Colon (tissue), 2 donors: Measurements from ENCODE around the gene ADIPOR2.

Experiments used
- FAIRE-seq: peaks from 2 replicates; lab custom pipeline; 2012; peaks lifted over from hg19 to GRCh38; lab: Jason Lieb, UNC
- donor health status: control.
- donor health status: control.

Gene ADIPOR2

GRCh38 chr12:1776170-1776921, 85.5 kb downstream of the ADIPOR2 start:
- no peak for FAIRE-seq

GRCh38 chr12:1777798-1778197, 86.9 kb downstream of the ADIPOR2 start:
- no peak for FAIRE-seq

GRCh38 chr12:1778911-1779310, 88.0 kb downstream of the ADIPOR2 start:
- FAIRE-seq, result no peak

- no peak for FAIRE-seq
These were observed 88.9 kb downstream of the ADIPOR2 start for GRCh38 chr12:1779783-1780182.

- no peak for FAIRE-seq
These were observed 90.9 kb downstream of the ADIPOR2 start for GRCh38 chr12:1781772-1782171.

GRCh38 chr12:1782215-1782614, 91.3 kb downstream of the ADIPOR2 start:
- FAIRE-seq, result no peak

- FAIRE-seq, result no peak
These were observed 96.8 kb downstream of the ADIPOR2 start for GRCh38 chr12:1787714-1788113.

- FAIRE-seq, result no peak
These were observed 99.6 kb downstream of the ADIPOR2 start for GRCh38 chr12:1790444-1790843.

- FAIRE-seq, result no peak
These were observed 100.4 kb downstream of the ADIPOR2 start for GRCh38 chr12:1791104-1791841.

GRCh38 chr12:1792406-1792805, 101.5 kb downstream of the ADIPOR2 start:
- FAIRE-seq, result no peak

GRCh38 chr12:1793426-1794210, 102.7 kb downstream of the ADIPOR2 start:
- FAIRE-seq, result no peak

GRCh38 chr12:1794440-1795090, 103.7 kb downstream of the ADIPOR2 start:
- no peak for FAIRE-seq

GRCh38 chr12:1795221-1795784, 104.4 kb downstream of the ADIPOR2 start:
- no peak for FAIRE-seq

- no peak for FAIRE-seq
These were observed 105.1 kb downstream of the ADIPOR2 start for GRCh38 chr12:1795785-1796514.

- no peak for FAIRE-seq
These were observed 105.7 kb downstream of the ADIPOR2 start for GRCh38 chr12:1796515-1797010.

GRCh38 chr12:1797011-1797901, 106.4 kb downstream of the ADIPOR2 start:
- FAIRE-seq, result no peak

GRCh38 chr12:1797991-1798640, 107.2 kb downstream of the ADIPOR2 start:
- no peak for FAIRE-seq

GRCh38 chr12:1798641-1799020, 107.8 kb downstream of the ADIPOR2 start:
- FAIRE-seq, result no peak

GRCh38 chr12:1799051-1799881, 108.4 kb downstream of the ADIPOR2 start:
- no peak for FAIRE-seq
